Stimulated activated CD8-positive, alpha-beta memory T cell treated with anti-CD3 and anti-CD28 coated beads, Interleukin-15, amount 100 ng/mL, for 24 hours (primary cell): ENCODE results near the gene ARFGEF3.
"Not testable (repeated sequence)": the region's sequence is repeated elsewhere in the genome, so short reads cannot be mapped to it uniquely, and the experiment has no call there.

Source experiments
- DNase-seq: peaks from one replicate; pipeline ENCODE4 v3.0.0-alpha.2; 2020; ENCODE audit warnings: low read depth

Gene ARFGEF3

DNA sequence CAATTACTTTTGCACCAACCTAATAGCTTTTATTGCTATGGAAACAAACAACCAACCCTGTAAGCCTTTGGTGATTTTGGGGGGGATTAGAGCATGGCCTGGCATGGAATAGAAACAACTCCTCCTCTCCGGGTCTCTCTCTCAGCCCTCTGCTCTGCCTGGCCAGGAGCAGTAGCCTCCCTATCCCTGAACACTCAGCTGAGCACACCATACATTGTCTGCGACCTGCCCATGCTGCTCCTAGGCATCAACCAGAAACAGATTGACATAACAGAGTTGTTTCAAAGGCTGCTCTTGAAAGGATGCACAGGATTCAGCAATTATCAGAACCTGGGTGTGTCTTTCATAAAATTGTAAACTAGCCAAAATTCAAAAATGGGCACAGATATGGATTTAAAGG lies 186.1 kb downstream of the ARFGEF3 start:
- no peak for DNase-seq

DNA sequence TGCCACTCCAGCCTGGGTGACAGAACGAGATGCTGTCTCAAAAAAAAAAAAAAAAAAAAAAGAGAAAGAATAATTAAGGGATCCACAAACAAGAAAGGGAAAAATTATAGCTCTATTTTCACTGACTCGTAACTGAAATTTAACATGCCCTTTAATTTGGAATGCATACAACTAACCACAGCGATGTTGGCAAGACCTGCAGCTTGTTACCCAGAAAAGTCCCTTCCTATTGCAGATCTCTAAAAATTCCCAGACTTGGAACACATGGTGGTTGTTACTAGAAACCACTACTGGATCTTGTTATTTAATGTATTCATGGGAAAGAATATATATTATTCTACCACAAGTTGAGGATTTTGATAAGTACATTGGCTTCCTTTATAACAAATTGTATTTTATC lies 188.2 kb downstream of the ARFGEF3 start:
- DNase-seq: no peak

DNA sequence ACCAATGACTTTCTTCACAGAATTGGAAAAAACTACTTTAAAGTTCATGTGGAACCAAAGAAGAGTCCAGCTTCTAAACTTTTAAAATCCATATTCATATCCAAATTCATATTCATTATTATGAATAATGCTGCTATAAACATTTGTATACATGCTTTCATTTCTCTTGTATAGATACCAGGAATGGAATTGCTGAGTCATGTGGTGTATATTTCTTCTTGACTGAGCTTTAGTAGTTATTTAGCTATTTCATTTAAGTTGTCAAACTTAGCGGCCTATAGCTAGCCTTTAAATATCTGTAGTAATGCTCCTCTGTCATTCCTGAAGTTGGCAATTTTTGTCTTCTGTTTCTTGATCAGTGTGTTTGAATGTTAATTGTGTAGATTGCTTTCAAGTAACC lies 196.2 kb downstream of the ARFGEF3 start:
- DNase-seq: no peak

DNA sequence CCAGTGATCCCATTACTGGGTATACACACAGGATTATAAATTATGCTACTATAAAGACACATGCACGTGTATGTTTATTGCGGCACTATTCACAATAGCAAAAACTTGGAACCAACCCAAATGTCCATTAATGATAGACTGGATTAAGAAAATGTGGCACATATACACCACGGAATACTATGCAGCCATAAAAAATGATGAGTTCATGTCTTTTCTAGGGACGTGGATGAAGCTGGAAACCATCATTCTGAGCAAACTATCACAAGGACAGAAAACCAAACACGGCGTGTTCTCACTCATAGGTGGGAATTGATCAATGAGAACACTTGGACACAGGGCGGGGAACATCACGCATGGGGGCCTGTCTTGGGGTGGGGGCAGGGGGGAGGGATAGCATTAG lies 206.9 kb downstream of the ARFGEF3 start:
- DNase-seq: not testable (repeated sequence)

DNA sequence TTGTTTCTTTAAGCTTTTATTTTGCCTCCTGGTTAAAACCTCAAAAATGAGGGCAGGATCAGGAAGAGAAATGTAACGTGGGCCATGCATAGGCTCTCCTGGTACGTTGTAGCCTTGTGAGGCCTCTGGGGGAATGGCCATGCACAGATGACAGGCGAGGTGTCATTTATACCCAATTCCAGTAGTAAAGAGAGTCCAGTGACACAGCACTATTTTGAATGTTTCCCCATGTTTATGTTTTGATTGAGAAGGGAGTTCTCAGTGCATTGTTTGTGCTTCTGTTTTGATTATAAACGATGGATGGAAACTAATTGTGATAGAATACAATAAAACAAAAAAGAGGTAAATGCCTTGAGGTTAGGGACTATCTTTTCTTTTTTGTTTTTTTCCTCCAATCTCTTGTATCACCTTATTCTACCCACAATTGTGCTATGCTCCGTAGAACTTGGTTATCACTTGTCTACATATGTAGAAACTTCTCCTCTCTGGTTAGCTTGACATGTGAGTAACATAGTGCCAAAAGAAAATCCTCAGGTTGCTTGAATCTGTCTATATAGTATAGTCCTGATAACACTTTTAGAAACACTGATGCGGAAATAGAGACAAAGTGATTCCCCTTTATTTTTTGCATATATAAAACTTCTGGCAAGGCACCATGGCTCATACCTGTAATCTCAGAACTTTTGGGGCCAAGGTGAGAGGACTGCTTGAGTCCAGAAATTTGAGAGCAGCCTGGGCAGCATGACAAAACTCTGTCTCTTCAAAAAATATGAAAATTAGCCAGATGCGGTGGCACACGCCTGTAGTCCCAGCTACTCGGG lies 209.1 kb downstream of the ARFGEF3 start:
- no peak for DNase-seq

DNA sequence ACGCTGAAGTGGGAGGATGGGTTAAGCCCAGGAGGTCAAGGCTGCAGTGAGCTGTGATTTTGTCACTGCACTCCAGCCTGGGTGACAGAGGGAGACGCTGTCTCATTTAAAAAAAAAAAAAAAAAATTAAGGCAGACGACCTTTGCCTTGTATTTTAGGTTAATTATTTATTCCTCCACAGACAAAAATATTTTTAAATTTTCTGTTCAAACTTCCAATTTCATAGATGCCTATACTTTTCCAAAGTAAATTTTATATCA lies 209.6 kb downstream of the ARFGEF3 start:
- DNase-seq: no peak

DNA sequence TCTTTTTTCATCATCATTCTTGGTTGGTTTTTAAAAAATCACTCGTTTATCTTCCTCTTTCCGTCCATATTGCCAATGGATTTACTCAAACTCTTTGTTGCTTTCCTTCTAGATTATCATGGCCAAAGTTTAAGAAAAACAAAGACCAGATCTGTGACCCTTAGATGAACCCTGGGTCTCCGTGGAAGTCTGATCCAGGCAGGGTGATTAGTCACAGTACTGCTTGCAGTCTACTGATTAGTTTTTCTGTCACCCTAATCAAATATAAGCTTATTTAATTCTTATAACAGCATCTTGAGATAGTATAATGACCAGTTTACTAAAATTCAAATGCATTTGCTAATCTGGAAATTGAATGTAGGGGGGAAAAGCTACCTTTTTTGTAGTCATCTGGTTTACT lies 210.0 kb downstream of the ARFGEF3 start:
- DNase-seq: no peak

DNA sequence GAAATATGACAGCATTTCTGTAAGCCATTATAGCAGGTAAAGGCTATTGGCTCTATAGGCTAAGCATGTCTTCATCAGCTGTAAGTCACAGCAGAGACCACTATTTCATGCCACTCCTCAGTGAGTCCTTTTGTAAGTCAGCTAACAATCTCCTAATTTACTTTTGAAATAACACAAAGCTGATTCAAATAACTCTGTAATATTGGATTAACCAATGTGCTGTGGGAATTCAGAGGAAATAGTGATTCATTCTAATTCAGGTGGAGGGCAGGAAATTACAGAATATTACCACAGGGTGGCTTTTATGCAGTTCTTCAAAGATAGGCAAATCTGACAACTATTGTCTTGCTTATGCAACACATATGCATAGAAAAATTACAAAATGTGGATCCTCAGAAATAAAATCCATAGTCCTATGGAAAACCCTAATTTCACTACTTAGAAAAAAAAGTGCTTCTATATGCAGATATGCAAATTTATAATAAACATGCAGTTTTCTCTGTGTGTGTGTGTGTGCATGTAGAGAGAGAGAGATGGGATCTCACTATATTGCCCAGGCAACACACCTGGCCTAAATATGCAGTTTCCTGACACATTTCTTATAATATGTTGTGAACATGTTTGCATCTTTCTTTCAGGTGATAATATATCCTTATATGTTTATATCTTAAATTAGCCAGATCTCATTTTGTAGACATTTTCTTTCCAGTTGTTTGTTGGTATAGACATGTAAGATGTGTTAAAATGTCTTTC lies 211.1 kb downstream of the ARFGEF3 start:
- no peak for DNase-seq

DNA sequence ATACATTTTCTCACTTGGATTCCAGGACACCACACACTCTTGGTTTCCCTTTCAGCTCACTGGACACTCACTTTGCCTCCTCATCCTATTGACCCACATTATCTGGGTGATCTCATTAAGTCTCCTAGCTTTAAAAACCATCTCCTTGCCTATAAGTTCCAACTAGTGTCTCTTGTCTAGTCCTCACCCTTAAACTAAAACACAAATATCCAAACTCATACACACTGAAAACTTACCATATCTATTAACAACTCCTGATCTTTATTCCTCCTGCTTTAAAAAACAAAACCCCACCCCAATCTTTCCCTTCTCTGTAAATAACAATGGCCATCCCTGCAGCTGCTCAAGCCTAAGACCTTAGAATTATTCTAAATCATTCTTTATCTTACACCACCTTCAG lies 212.5 kb downstream of the ARFGEF3 start:
- no peak for DNase-seq

DNA sequence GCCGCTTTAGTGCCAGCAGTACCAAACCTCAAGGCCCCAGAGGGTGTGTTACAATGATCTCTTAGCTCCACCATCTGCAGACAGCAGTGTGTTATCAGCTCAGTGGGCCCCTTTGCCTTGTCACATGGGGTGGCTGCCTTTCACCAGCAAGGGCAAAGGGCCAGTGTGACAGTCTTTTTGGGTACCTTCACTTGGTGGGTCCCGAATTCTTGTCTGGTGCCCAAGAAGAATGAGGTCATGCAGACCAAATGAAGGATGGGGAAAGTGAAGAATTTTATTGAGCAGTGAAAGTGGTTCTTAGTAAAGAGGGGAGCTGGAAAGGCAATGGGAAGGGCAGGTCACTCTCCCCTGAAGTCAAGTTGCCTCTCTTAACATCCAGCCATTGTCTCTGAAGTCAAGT lies 213.1 kb downstream of the ARFGEF3 start:
- DNase-seq: no peak

DNA sequence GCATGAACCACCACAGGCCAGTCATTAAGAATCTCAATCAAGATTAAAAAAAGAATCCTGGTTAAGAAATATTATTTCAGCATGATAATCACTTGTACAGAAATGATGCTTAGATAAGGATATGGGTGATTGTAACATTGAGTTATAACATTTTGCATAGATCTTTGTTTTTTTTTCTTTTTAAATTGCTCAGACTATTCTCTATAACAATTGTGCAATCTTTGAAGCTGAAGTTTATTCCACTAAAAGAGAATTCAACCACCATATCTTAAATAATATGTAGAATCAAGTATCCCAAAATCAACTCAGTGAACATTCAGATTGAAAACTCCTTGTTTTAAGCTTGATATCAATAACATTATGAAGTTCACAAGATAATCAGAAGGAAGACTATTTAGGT lies 215.3 kb downstream of the ARFGEF3 start:
- DNase-seq: no peak

DNA sequence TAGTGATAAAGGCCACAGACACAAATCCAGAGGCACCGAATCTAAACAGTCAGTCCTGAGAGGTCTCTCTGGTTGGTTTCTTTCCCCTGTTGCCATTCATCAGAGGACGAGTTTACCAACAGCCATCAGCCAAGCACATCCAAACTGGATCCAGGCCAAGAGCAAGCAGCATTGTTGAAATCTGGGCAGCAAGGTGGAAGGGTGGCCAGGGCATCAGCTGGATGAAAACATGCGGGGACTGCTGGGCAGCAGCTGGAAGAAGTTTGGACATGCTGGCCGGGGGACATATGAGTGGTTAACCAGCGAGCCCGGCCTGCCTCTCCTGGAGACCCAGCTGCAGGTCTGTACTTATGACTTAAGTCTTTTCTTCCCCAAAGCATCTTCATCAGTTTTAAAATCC lies 216.1 kb downstream of the ARFGEF3 start, which contains the start of gene SMIM28:
Gene SMIM28, plus strand, starts transcription at position 62 of the 400 bp plus-strand sequence. Its CDS starts 168 bp downstream, at position 230.
- DNase-seq: no peak

DNA sequence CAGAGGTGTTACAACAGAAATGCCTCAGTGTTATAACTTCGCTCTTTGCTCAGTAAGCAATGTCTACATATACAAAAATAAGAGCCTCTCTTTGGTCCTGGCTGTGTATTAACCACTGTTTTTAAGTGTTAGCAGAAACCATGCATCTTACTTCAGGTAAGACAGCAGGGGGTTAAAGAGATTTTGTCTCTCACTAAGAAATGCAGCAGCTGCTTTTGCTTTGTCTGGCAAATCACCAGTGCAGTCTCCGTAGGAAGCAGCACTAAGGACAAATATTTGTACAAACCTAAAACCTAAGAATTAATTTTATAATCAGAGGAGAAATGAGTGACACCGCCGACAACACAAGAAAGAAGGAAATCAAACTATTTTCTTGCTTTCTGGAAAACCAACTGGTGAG lies 216.7 kb downstream of the ARFGEF3 start:
- no peak for DNase-seq

DNA sequence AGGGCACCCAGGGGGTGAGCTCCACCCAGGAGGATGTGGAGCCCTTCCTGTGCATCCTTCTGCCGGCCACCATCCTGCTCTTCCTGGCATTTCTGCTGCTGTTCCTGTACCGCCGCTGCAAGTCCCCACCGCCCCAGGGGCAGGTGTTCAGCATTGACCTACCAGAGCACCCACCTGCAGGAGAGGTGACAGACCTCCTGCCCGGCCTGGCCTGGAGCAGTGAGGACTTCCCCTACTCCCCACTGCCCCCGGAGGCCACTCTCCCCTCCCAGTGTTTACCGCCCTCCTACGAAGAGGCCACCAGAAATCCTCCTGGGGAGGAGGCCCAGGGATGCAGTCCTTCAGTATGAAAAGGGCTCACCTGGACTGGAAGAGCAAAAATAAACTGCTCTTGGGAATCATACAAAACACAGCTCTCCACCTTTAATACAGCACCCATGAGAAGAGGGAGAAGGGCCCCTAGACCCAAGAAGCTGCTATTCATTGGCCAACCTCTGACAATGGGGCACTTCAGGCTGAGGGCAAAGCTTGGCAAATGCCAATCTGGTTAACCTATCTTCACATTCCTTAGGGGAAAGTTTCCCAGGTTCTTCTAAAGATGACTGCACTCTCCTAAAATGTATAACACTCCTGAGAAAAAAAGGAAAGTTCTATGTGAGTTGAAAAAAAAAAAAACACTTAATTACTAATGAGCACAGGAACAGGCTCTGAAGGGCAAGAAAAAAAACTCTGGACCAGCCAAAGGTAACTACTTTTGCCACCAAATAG lies 220.9 kb downstream of the ARFGEF3 start:
- no peak for DNase-seq

DNA sequence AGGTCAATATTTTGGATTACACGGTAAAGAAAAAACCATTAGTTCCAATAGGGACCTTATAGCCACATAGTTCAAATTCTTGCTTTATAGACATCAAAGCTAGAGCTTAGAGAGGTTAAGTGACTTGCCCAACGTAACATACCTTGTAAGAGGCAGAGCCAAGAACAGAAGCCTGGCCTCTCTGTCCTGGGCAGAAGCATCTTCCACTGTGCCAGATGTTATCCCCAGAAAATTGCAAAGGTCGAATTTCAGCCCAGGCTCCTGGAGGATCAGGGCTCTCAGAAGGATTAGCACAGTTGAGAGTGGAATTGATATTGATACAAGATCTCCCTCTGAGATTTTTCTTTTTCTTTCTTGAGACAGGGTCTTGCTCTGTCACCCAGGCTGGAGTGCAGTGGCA lies 222.0 kb downstream of the ARFGEF3 start:
- no peak for DNase-seq

DNA sequence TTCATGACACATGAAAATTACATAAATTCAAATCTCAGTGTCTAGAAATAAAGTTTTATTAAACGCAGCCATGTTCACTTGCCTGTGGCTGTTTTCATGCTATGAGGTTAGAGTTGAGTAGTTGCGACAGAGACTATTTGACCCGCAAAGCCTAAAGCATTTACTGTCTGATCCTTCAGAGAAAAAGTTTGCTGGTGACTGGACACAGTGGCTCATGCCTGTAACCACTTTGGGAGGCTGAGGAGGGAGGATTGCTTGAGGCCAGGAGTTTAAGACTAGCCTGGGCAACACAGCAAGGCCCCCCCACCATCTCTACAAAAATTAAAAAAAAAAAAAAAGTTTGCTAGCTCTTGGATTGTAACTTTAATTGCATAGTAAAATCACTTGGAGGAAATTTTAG lies 225.2 kb downstream of the ARFGEF3 start:
- DNase-seq: no peak

DNA sequence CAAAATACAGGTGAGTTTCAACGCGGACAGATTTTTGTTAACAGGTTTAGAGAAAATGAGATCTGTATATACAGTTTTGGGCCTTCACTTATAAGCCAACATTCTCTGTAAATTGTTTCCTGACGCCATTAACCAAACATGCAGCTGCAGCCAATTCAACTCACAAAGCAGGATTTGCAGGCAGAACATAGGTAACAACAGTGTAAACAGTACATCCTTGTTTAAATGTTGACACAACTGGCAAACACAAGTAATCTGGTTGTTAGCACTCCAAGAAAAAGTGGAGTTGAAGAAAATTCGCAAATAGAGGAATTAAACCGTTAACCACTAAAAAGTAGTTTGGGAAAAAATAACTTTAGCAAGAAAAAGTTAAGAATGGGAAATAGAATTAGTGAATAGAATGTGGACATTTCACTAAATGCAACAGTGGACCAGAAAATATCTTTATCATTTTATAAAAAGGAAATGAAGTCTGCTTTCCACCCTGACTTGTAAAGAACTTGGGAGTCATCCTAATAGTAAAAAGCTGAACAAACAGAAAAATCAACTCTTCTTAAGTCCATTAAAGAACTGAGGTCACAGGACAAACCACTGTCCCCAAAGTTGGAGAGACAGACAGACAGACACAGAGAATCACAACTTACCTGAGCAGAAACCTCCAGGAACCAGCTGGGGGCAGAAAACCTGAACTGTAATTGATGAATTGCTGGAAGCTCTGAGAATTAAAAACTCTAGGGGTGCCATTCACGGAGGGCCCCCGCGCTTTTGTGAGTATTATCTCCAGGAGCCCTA lies 226.0 kb downstream of the ARFGEF3 start:
- no peak for DNase-seq

DNA sequence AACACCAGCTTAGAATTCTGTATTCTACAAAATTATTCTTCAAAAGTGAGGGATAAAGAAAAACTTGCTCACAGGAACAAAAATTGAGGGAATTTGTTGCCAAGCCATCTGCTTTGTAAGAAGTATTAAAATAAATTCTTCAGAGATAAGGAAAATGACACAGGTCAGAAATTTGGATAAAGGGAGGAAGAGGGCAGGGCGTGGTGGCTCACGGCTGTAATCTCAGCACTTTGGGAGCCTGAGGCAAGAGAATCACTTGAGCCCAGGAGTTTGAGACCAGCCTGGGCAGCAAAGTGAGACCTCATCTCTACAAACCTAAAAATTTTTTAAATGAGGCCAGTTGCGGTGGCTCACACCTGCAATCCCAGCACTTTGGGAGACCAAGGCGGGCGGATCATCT lies 227.8 kb downstream of the ARFGEF3 start:
- no peak for DNase-seq
